Sigmoid colon (tissue), 7 donors: Measurements from ENCODE around the gene PLCD1. TPM values are rescaled to one million over a fixed set of nuclear protein-coding genes. Genes with fewer than 3 reads are reported as not detected.
A peak's percentile ranks its signal among the peaks of the same experiment; 100 is the strongest.

Source experiments
- DNase-seq: peaks from one replicate; pipeline ENCODE4 v3.0.0-alpha.2; 2019
- H3K27ac ChIP-seq, 4 donors: fragments of 200-600 bp; sonication (generic); one replicate each; pipeline ENCODE4 v1.5.1; 2016 to 2019; ENCODE audit warnings: mild to moderate bottlenecking in 1 of 4
- H3K27me3 ChIP-seq, 3 donors: fragments of 200-600 bp; sonication (generic); one replicate each; pipeline ENCODE4 v1.5.1; 2019; ENCODE audit warnings: mild to moderate bottlenecking in 1 of 3
- H3K36me3 ChIP-seq, 4 donors: fragments of 200-600 bp; sonication (generic); one replicate each; pipeline ENCODE4 v1.5.1; 2016 to 2019
- H3K4me1 ChIP-seq, 4 donors: fragments of 200-600 bp; sonication (generic); one replicate each; pipeline ENCODE4 v1.5.1; 2017 to 2019
- H3K4me3 ChIP-seq, 4 donors: fragments of 200-600 bp; sonication (generic); one replicate each; pipeline ENCODE4 v1.5.1; 2017 to 2019; ENCODE audit warnings: mild to moderate bottlenecking in 2 of 4, moderate library complexity in 1 of 4
- H3K9me3 ChIP-seq, 4 donors: fragments of 200-600 bp in 3 of 4; sonication (generic) in 3 of 4; one replicate each; pipeline versions ENCODE4 v1.5.1 to v1.6.1; 2013 to 2019
- EP300 ChIP-seq, 4 donors: sonication (generic); formaldehyde crosslinking; IDR thresholded peaks; one replicate each; pipeline ENCODE4 v1.6.1; 2017; ENCODE audit warnings: antibody characterized with exemption in 4 of 4
- POLR2A ChIP-seq, 2 donors: fragments of 450-650 bp; IDR thresholded peaks; one replicate each; pipeline ENCODE4 v1.6.1; 2016; ENCODE audit warnings: antibody characterized with exemption in 2 of 2, mild to moderate bottlenecking in 2 of 2, moderate library complexity in 2 of 2
- POLR2AphosphoS5 ChIP-seq, 4 donors: sonication (generic); formaldehyde crosslinking; IDR thresholded peaks; one replicate each; pipeline ENCODE4 v1.6.1; 2017; ENCODE audit warnings: antibody characterized with exemption in 4 of 4
- WGBS, 2 donors: extraction: QIAGEN DNeasy Blood & Tissue Kit; methylation state at CpG; one replicate each; pipeline ENCODE4 v1.1.7; 2013; 5-methylcytosine and 5-hydroxymethylcytosine counted together
- intact Hi-C: fragments of 100-400 bp; cut with DNase I; formaldehyde crosslinking; loops from one replicate; pipeline ENCODE4 v1.15.1; 2023
- polyA plus RNA-seq, 3 donors: library from polyadenylated mRNA; stranded (reverse); fragments of 200-250 nt; gene quantifications; one replicate each; pipeline ENCODE4 v1.2.3, GENCODE V29; 2013
- total RNA-seq, 4 donors: library from RNA; depleted of rRNA; stranded (reverse); fragments of >200 nt; gene quantifications; one replicate each; pipeline ENCODE4 v1.1.0, GENCODE V29; 2016
- TF ChIP-seq, protein P1 (sequence below), 4 experiments: fragments of 450-650 bp in 3 of 4; fragments of 200-600 bp in 1 of 4; IDR thresholded peaks; one replicate each; pipeline ENCODE4 v1.5.1; 2016 to 2019; ENCODE audit warnings: antibody characterized with exemption in 4 of 4, mild to moderate bottlenecking in 3 of 4, moderate library complexity in 2 of 4
- donor health status: healthy with polysubstance abuse.
- donor health status: Bipolar disorder and iron deficiency.
- donor health status: healthy.

The PLCD1 gene
- total and polyA plus RNA-seq, 7 donors: 10.3 to 139 (median 22.7) TPM

- Histone ChIP-seq H3K27ac (peak overlapping the region in 2 of 4 donors; percentile 78 to 81), H3K27me3 (no peaks in the 10 kb centered on the region), H3K9me3 (no peaks in the 10 kb centered on the region), H3K36me3 (no peaks in the 10 kb centered on the region), H3K4me1 (peaks cover 0 to 29% (median 20%) of the 10 kb centered on the region in 4 donors), H3K4me3 (no peak overlapping the region)
- WGBS, 2 donors: 15 to 68% methylated on average over 8 of the region's 8 CpGs
- peak; percentile 9 for DNase-seq
- no peak for TF ChIP-seq EP300 (IDR thresholded peaks at IDR 0.05)
- no peak for TF ChIP-seq POLR2A (IDR thresholded peaks at IDR 0.05)
- no peak for TF ChIP-seq POLR2AphosphoS5 (IDR thresholded peaks at IDR 0.05)
- TF ChIP-seq, protein P1, sequence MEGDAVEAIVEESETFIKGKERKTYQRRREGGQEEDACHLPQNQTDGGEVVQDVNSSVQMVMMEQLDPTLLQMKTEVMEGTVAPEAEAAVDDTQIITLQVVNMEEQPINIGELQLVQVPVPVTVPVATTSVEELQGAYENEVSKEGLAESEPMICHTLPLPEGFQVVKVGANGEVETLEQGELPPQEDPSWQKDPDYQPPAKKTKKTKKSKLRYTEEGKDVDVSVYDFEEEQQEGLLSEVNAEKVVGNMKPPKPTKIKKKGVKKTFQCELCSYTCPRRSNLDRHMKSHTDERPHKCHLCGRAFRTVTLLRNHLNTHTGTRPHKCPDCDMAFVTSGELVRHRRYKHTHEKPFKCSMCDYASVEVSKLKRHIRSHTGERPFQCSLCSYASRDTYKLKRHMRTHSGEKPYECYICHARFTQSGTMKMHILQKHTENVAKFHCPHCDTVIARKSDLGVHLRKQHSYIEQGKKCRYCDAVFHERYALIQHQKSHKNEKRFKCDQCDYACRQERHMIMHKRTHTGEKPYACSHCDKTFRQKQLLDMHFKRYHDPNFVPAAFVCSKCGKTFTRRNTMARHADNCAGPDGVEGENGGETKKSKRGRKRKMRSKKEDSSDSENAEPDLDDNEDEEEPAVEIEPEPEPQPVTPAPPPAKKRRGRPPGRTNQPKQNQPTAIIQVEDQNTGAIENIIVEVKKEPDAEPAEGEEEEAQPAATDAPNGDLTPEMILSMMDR (IDR thresholded peaks at IDR 0.05): no peak
- intact Hi-C loops: no loop called here
Observed at GRCh38 chr3:37993067-37993455, 36.4 kb downstream of the PLCD1 start.

- DNase-seq: peak; percentile 54
Observed at GRCh38 chr3:37992271-37993066, 37.0 kb downstream of the PLCD1 start.

GRCh38 chr3:37991823-37992222 lies 37.6 kb downstream of the PLCD1 start:
- H3K27ac ChIP-seq: peak overlapping the region in 1 of 4 donors; percentile 7
- intact Hi-C loops: no loop called here
- peak; percentile 52 for DNase-seq
- no peaks in the 10 kb centered on the region for H3K9me3 ChIP-seq
- H3K27me3 ChIP-seq: no peaks in the 10 kb centered on the region
- H3K4me3 ChIP-seq: no peak overlapping the region
- no peaks in the 10 kb centered on the region for H3K36me3 ChIP-seq
- peaks cover 0 to 21% (median 15%) of the 10 kb centered on the region in 4 donors for H3K4me1 ChIP-seq
- 18 to 75% methylated on average over 7 of the region's 7 CpGs for WGBS, 2 donors
- TF ChIP-seq, protein P1 (IDR thresholded peaks at IDR 0.05): no peak
- no peak for TF ChIP-seq POLR2AphosphoS5 (IDR thresholded peaks at IDR 0.05)
- no peak for TF ChIP-seq EP300 (IDR thresholded peaks at IDR 0.05)
- no peak for TF ChIP-seq POLR2A (IDR thresholded peaks at IDR 0.05)

More at GRCh38 chr3:37992271-37993066, 37.0 kb downstream of the PLCD1 start:
- Histone ChIP-seq H3K4me3 (no peak overlapping the region), H3K27ac (peak overlapping the region in 1 of 4 donors; percentile 7), H3K36me3 (no peaks in the 10 kb centered on the region), H3K4me1 (peaks cover 0 to 23% (median 15%) of the 10 kb centered on the region in 4 donors), H3K9me3 (no peaks in the 10 kb centered on the region), H3K27me3 (no peaks in the 10 kb centered on the region)
- WGBS, 2 donors: 32 to 76% methylated on average over 9 of the region's 9 CpGs
- intact Hi-C loops: no loop called here
- TF ChIP-seq POLR2AphosphoS5 (IDR thresholded peaks at IDR 0.05) (peak in 1 of 4 donors; percentile 13), EP300 (IDR thresholded peaks at IDR 0.05) (no peak), POLR2A (IDR thresholded peaks at IDR 0.05) (peak in 1 of 2 donors; percentile 56)
- TF ChIP-seq, protein P1 (IDR thresholded peaks at IDR 0.05): no peak

GRCh38 chr3:37991109-37991508 lies 38.3 kb downstream of the PLCD1 start:
- TF ChIP-seq EP300 (IDR thresholded peaks at IDR 0.05) (no peak), POLR2AphosphoS5 (IDR thresholded peaks at IDR 0.05) (no peak), POLR2A (IDR thresholded peaks at IDR 0.05) (no peak)
- TF ChIP-seq, protein P1 (IDR thresholded peaks at IDR 0.05): no peak
- no peaks in the 10 kb centered on the region for H3K27me3 ChIP-seq
- intact Hi-C loops: no loop called here
- H3K36me3 ChIP-seq: no peaks in the 10 kb centered on the region
- peaks cover 0 to 21% (median 15%) of the 10 kb centered on the region in 4 donors for H3K4me1 ChIP-seq
- peak overlapping the region in 1 of 4 donors; percentile 31 for H3K27ac ChIP-seq
- peak; percentile 40 for DNase-seq
- no peaks in the 10 kb centered on the region for H3K9me3 ChIP-seq
- no peak overlapping the region for H3K4me3 ChIP-seq
- WGBS, 2 donors: 11 to 54% methylated on average over 6 of the region's 6 CpGs
